T-helper 2 cell treated with Interferon-gamma antibody and Interleukin-4, amounts not matched to agents 100 ng/mL and 5 ng/mL, for 36 hours (primary cell): ENCODE data around the gene XYLT2. TPM values are rescaled to one million over a fixed set of nuclear protein-coding genes. Genes with fewer than 3 reads are reported as not detected.
"Not testable (repeated sequence)": the region's sequence is repeated elsewhere in the genome, so short reads cannot be mapped to it uniquely, and the experiment has no call there.

Experiments used
- intact Hi-C: fragments of 100-400 bp; cut with micrococcal nuclease; formaldehyde crosslinking; loops from one replicate; pipeline ENCODE4 v1.15.1; 2023
- total RNA-seq: library from RNA; stranded (reverse); gene quantifications from 2 replicates; pipeline ENCODE4 v1.2.3, GENCODE V29; 2022

The XYLT2 gene
- total RNA-seq, 1 donor from 2014 or later, result 34.3 TPM

- intact Hi-C loops, result no loop called here
These were observed 42.8 kb downstream of the XYLT2 start for GRCh38 chr17:50388728-50389127.

- intact Hi-C loops, result no loop called here
These were observed 43.6 kb downstream of the XYLT2 start for GRCh38 chr17:50389534-50389933.

GRCh38 chr17:50392621-50393020 is 46.7 kb downstream of the XYLT2 start:
- intact Hi-C loops, result no loop called here

GRCh38 chr17:50393700-50394099 is 47.8 kb downstream of the XYLT2 start:
- intact Hi-C loops, result no loop called here

GRCh38 chr17:50394711-50395110 is 48.8 kb downstream of the XYLT2 start:
- intact Hi-C loops, result no loop called here

GRCh38 chr17:50396261-50397110 is 50.6 kb downstream of the XYLT2 start:
- intact Hi-C loops, result loop anchor here (1.0 to 2.0 kb wide), 4 partner anchors 24 to 82 kb away; partner anchors contain the start of genes EME1, MRPL27 and RSAD1

- intact Hi-C loops, result loop anchor here (1.0 to 2.0 kb wide), 4 partner anchors 25 to 81 kb away; partner anchors contain the start of genes EME1, MRPL27 and RSAD1
These were observed 51.4 kb downstream of the XYLT2 start, which contains the start of gene LRRC59 for GRCh38 chr17:50397111-50397918. LRRC59 (minus strand) TSS chr17:50397523; CDS start chr17:50397317, 206 bp downstream.

GRCh38 chr17:50397919-50398285 is 52.0 kb downstream of the XYLT2 start:
- intact Hi-C loops, result loop anchor here (1.0 to 2.0 kb wide), 4 partner anchors 25 to 81 kb away; partner anchors contain the start of genes EME1, MRPL27 and RSAD1

GRCh38 chr17:50398672-50399071 is 52.7 kb downstream of the XYLT2 start:
- intact Hi-C loops, result not testable (repeated sequence)

- intact Hi-C loops, result not testable (repeated sequence)
These were observed 53.7 kb downstream of the XYLT2 start for GRCh38 chr17:50399591-50399990.

GRCh38 chr17:50405351-50405750 is 59.4 kb downstream of the XYLT2 start:
- intact Hi-C loops, result not testable (repeated sequence)

GRCh38 chr17:50406578-50406977 is 60.7 kb downstream of the XYLT2 start:
- intact Hi-C loops, result no loop called here

GRCh38 chr17:50407921-50408320 is 62.0 kb downstream of the XYLT2 start:
- intact Hi-C loops, result no loop called here

Other genes starting within 250 kb of the XYLT2 start
- gene SAMD14, start 216.0 kb upstream of the XYLT2 start, total RNA-seq, result 0.98 and 1.1 TPM in 2 replicates
- gene PPP1R9B, start 195.4 kb upstream of the XYLT2 start, total RNA-seq, result 160 and 163 TPM in 2 replicates
- not detected in 2 replicates for gene SGCA, start 180.1 kb upstream of the XYLT2 start, total RNA-seq
- gene COL1A1, start 144.5 kb upstream of the XYLT2 start, total RNA-seq, result 1.2 and 1.5 TPM in 2 replicates
- gene TMEM92, start 71.7 kb upstream of the XYLT2 start, total RNA-seq, result 0.30 and 0.59 TPM in 2 replicates
- gene MRPL27, start 27.1 kb downstream of the XYLT2 start, total RNA-seq, result 75.6 and 81.1 TPM in 2 replicates
- 16.2 and 23.2 TPM in 2 replicates for gene EME1, start 27.1 kb downstream of the XYLT2 start, total RNA-seq
- 92.8 and 94.4 TPM in 2 replicates for gene LRRC59, start 51.4 kb downstream of the XYLT2 start, total RNA-seq
- gene ACSF2, start 80.1 kb downstream of the XYLT2 start, total RNA-seq, result 27.3 and 29.5 TPM in 2 replicates
- not detected in 2 replicates for gene CHAD, start 122.8 kb downstream of the XYLT2 start, total RNA-seq
- 31.6 and 32.3 TPM in 2 replicates for gene RSAD1, start 132.7 kb downstream of the XYLT2 start, total RNA-seq
- gene MYCBPAP, start 162.3 kb downstream of the XYLT2 start, total RNA-seq, result 6.4 and 6.8 TPM in 2 replicates
- gene EPN3, start 186.6 kb downstream of the XYLT2 start, total RNA-seq, result not detected in 2 replicates
- gene SPATA20, start 201.0 kb downstream of the XYLT2 start, total RNA-seq, result 13.5 and 14.5 TPM in 2 replicates
- gene CACNA1G, start 214.6 kb downstream of the XYLT2 start, total RNA-seq, result 0.02 TPM in 1 of 2 replicates, not detected in the other